KMS-11 (cell line): ENCODE results near the gene PET117.

Experiments used
- H2AFZ ChIP-seq: fragments of 200-600 bp; sonication (generic); 2 replicates; pipeline ENCODE4 v1.6.1; 2016; ENCODE audit warnings: antibody characterized with exemption, mixed run types, low read depth
- H3K27ac ChIP-seq: fragments of 200-600 bp; sonication (generic); 2 replicates; pipeline ENCODE4 v1.6.1; 2016; ENCODE audit warnings: mild to moderate bottlenecking, mixed run types
- H3K27me3 ChIP-seq: fragments of 200-600 bp; sonication (generic); 2 replicates; pipeline ENCODE4 v1.6.1; 2017; ENCODE audit warnings: mild to moderate bottlenecking, low read depth, mixed run types, moderate library complexity; ENCODE audit not compliant: insufficient read depth
- H3K36me3 ChIP-seq: fragments of 200-600 bp; sonication (generic); 2 replicates; pipeline ENCODE4 v1.6.1; 2017; ENCODE audit warnings: mild to moderate bottlenecking, mixed run types; ENCODE audit not compliant: insufficient read depth
- H3K4me1 ChIP-seq: fragments of 200-600 bp; sonication (generic); 2 replicates; pipeline ENCODE4 v1.6.1; 2016; ENCODE audit warnings: mild to moderate bottlenecking, low read depth, mixed run types; ENCODE audit not compliant: poor library complexity, severe bottlenecking
- H3K4me2 ChIP-seq: fragments of 200-600 bp; sonication (generic); 2 replicates; pipeline ENCODE4 v1.7.0; 2016; ENCODE audit warnings: mild to moderate bottlenecking, mixed run types
- H3K4me3 ChIP-seq: fragments of 200-600 bp; sonication (generic); IDR thresholded peaks from 2 replicates; pipeline ENCODE4 v1.6.1; 2017; ENCODE audit warnings: low read depth, low read length, mixed read lengths; ENCODE audit not compliant: insufficient read depth
- H3K79me2 ChIP-seq: fragments of 200-600 bp; sonication (generic); 2 replicates; pipeline ENCODE4 v1.6.1; 2016; ENCODE audit warnings: low read depth, mixed run types; ENCODE audit not compliant: insufficient read depth
- H3K9ac ChIP-seq: fragments of 200-600 bp; sonication (generic); 2 replicates; pipeline ENCODE4 v1.6.1; 2016; ENCODE audit warnings: mild to moderate bottlenecking, mixed run types
- H4K20me1 ChIP-seq: fragments of 200-600 bp; sonication (generic); 2 replicates; pipeline ENCODE4 v1.6.1; 2016; ENCODE audit warnings: mild to moderate bottlenecking, mixed run types; ENCODE audit not compliant: insufficient read depth
- TF ChIP-seq, protein P1 (sequence below): fragments of 200-600 bp; sonication (generic); conservative IDR thresholded peaks from 2 replicates; pipeline ENCODE4 v1.6.1; 2017; ENCODE audit warnings: low read depth, mild to moderate bottlenecking, antibody characterized with exemption, low read length, moderate library complexity, mixed read lengths

The PET117 gene

DNA sequence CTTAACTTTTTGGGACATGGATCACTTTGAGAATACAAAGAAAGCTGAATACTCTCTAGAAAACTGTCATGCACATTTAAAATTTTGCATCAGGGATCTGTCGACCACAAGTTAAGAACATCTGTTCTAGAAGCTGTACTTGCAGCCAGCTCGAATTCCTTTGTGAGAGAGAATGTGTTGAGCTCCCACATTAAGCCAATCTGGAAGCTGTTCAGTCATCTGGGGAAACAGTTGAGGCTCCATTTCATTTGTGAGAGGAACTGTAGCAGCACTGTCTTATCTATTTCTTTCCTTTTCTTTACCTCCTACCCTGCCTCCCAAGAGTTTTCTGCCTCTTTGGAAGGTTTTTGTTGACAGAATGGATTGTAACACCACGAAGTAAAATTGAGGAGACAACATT, 50.8 kb downstream of the PET117 start:
- Histone ChIP-seq H3K4me3 (no peak overlapping the region), H4K20me1 (no peaks in the 10 kb centered on the region), H3K27ac (no peak overlapping the region), H3K9ac (no peak overlapping the region), H3K4me2 (no peak overlapping the region), H2AFZ (no peak overlapping the region), H3K36me3 (no peaks in the 10 kb centered on the region), H3K79me2 (no peaks in the 10 kb centered on the region), H3K4me1 (no peaks in the 10 kb centered on the region), H3K27me3 (no peaks in the 10 kb centered on the region)
- TF ChIP-seq, protein P1, sequence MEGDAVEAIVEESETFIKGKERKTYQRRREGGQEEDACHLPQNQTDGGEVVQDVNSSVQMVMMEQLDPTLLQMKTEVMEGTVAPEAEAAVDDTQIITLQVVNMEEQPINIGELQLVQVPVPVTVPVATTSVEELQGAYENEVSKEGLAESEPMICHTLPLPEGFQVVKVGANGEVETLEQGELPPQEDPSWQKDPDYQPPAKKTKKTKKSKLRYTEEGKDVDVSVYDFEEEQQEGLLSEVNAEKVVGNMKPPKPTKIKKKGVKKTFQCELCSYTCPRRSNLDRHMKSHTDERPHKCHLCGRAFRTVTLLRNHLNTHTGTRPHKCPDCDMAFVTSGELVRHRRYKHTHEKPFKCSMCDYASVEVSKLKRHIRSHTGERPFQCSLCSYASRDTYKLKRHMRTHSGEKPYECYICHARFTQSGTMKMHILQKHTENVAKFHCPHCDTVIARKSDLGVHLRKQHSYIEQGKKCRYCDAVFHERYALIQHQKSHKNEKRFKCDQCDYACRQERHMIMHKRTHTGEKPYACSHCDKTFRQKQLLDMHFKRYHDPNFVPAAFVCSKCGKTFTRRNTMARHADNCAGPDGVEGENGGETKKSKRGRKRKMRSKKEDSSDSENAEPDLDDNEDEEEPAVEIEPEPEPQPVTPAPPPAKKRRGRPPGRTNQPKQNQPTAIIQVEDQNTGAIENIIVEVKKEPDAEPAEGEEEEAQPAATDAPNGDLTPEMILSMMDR = no peak

DNA sequence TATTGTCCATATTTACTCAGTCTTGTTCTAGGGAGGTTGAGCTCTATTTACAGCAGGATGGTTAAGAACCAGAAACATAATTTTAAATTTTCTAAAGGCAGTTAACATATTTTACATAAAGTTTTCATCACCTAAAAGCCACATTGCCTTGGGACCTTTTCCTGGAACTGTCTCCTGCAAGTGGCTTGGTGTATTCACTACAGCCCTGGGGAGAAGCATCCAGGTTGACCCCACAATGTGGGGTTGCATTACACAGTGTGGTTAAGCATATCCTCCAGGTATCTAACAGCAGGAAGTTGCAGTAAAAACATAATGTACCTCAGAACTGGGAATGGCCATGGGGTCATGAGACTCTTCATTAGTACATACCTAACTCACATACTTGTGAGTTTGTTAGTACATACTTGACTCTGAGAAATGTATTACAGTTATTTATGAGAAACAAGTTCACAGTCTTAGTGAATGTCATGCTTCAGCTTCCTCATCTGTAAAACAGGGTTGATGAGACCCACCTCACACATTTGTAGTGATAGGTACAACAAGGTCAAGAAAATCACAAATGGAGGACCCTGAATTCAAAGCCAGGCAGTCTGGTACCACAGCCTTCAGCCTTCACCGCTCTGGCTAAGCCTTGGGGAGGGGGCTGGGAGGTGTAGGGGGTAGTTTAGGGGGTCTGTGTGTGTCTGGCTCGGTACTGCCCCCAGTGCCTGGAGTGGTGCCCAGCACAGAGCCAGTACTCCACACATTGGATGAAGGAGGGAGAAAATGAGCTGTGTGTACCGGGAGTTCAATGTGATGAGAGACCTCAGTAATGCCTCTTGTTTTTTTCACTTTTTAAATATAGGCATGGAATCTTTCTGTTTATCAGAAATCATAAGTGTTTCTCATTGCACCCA, 52.9 kb downstream of the PET117 start:
- no peak overlapping the region for H3K4me2 ChIP-seq
- H3K9ac ChIP-seq = no peak overlapping the region
- H3K36me3 ChIP-seq = no peaks in the 10 kb centered on the region
- no peak overlapping the region for H3K27ac ChIP-seq
- H3K4me3 ChIP-seq = no peak overlapping the region
- no peaks in the 10 kb centered on the region for H3K79me2 ChIP-seq
- H3K27me3 ChIP-seq = no peaks in the 10 kb centered on the region
- H4K20me1 ChIP-seq = no peaks in the 10 kb centered on the region
- H2AFZ ChIP-seq = no peak overlapping the region
- no peaks in the 10 kb centered on the region for H3K4me1 ChIP-seq
- TF ChIP-seq, protein P1 = no peak

DNA sequence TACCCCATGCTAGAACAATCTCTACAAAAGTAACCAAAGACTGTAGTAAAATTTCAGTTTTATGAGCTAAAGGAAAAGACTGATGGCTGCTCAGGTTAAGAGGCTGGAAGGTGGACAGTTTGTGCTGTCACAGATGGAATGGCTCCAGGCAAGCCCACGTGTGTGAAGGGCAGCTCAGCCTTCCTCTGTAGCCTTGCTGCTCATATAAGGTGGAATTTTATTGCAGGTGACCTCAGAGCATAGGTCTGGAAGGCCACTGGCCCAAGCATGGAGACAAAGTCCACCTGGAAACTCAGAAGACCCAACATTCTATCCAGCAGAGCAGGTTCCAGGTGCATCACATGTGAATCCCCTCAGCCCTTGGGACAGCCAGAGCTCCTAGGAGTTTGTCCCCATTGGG, 53.6 kb downstream of the PET117 start:
- no peaks in the 10 kb centered on the region for H3K36me3 ChIP-seq
- H3K27me3 ChIP-seq = no peaks in the 10 kb centered on the region
- H3K4me3 ChIP-seq = no peak overlapping the region
- no peak overlapping the region for H3K27ac ChIP-seq
- H3K4me2 ChIP-seq = no peak overlapping the region
- H4K20me1 ChIP-seq = no peaks in the 10 kb centered on the region
- H3K9ac ChIP-seq = no peak overlapping the region
- H3K4me1 ChIP-seq = no peaks in the 10 kb centered on the region
- TF ChIP-seq, protein P1 = no peak
- H2AFZ ChIP-seq = no peak overlapping the region
- no peaks in the 10 kb centered on the region for H3K79me2 ChIP-seq
